PFSK-1 (cell line): ENCODE measurements around the gene ATG7.

Experiments used
- FOXP2 ChIP-seq: optimal IDR thresholded peaks from 2 replicates; pipeline ENCODE3; 2011; ENCODE audit warnings: borderline replicate concordance, control low read depth, inconsistent platforms; ENCODE audit not compliant: insufficient read depth; ENCODE audit errors: extremely low read length, extremely low read depth
- POLR2AphosphoS5 ChIP-seq: IDR thresholded peaks from 2 replicates; pipeline ENCODE4 v1.6.1; 2012; ENCODE audit warnings: low read depth, mild to moderate bottlenecking, control low read depth, low read length, moderate library complexity
- SIN3A ChIP-seq: IDR thresholded peaks from 2 replicates; pipeline ENCODE4 v1.6.1; 2012; ENCODE audit warnings: mild to moderate bottlenecking, low read length, moderate library complexity, borderline replicate concordance; ENCODE audit not compliant: insufficient read depth
- TAF1 ChIP-seq: IDR thresholded peaks from 2 replicates; pipeline ENCODE4 v1.6.1; 2012; ENCODE audit warnings: low read length, control low read depth, borderline replicate concordance; ENCODE audit not compliant: insufficient read depth
- TF ChIP-seq, protein P1 (sequence below), 2 experiments: IDR thresholded peaks; 2 replicates each; pipeline versions ENCODE4 v1.6.1 to v1.8.0; 2011 to 2012; ENCODE audit warnings: low read depth in 2 of 2, low read length in 2 of 2, control low read depth in 1 of 2, inconsistent platforms in 1 of 2, mild to moderate bottlenecking in 1 of 2, moderate library complexity in 1 of 2; ENCODE audit not compliant: insufficient read depth in 1 of 2

The ATG7 gene

DNA sequence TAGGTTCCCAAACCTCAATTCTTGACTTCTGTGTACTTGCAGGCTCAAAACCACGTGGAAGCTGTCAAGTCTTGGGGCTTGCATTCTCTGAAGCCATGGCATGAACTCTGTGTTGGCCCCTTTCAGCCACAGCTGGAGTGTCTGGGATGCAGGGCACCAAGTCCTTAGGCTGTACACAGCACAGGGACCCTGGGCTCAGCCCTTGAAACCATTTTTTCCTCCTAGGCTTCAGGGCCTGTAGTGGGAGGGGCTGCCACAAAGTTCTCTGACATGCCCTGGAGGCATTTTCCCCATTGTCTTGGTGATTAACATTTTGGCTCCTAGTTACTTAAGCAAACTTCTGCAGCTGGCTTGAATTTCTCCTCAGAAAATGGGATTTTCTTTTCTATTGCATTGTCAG, 135.4 kb downstream of the ATG7 start:
- TF ChIP-seq POLR2AphosphoS5 (no peak), TAF1 (no peak), FOXP2 (no peak), SIN3A (no peak)
- TF ChIP-seq, protein P1, sequence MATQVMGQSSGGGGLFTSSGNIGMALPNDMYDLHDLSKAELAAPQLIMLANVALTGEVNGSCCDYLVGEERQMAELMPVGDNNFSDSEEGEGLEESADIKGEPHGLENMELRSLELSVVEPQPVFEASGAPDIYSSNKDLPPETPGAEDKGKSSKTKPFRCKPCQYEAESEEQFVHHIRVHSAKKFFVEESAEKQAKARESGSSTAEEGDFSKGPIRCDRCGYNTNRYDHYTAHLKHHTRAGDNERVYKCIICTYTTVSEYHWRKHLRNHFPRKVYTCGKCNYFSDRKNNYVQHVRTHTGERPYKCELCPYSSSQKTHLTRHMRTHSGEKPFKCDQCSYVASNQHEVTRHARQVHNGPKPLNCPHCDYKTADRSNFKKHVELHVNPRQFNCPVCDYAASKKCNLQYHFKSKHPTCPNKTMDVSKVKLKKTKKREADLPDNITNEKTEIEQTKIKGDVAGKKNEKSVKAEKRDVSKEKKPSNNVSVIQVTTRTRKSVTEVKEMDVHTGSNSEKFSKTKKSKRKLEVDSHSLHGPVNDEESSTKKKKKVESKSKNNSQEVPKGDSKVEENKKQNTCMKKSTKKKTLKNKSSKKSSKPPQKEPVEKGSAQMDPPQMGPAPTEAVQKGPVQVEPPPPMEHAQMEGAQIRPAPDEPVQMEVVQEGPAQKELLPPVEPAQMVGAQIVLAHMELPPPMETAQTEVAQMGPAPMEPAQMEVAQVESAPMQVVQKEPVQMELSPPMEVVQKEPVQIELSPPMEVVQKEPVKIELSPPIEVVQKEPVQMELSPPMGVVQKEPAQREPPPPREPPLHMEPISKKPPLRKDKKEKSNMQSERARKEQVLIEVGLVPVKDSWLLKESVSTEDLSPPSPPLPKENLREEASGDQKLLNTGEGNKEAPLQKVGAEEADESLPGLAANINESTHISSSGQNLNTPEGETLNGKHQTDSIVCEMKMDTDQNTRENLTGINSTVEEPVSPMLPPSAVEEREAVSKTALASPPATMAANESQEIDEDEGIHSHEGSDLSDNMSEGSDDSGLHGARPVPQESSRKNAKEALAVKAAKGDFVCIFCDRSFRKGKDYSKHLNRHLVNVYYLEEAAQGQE (IDR thresholded peaks at IDR 0.05; ENCODE audit: insufficient read depth in 1 of 2, low read depth in 2 of 2, low read length in 2 of 2) = no peak

DNA sequence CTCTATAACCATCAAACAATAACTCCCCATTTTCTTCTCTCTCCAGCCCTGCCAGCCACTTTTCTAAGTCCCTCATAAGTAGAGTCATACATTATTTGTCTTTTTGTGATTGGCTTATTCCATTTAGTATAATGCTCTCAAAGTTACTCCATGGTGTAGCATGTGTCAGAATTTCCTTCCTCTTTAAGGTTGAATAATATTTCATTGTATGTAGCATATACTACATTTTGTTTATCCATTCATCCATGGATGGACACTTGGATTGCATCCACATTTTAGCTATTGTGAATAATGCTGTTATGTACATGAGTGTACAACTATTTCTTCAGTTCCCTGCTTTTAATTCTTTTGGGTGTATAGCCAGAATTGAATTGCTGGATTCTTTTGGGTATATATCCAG, 138.4 kb downstream of the ATG7 start:
- TF ChIP-seq POLR2AphosphoS5 = no peak

DNA sequence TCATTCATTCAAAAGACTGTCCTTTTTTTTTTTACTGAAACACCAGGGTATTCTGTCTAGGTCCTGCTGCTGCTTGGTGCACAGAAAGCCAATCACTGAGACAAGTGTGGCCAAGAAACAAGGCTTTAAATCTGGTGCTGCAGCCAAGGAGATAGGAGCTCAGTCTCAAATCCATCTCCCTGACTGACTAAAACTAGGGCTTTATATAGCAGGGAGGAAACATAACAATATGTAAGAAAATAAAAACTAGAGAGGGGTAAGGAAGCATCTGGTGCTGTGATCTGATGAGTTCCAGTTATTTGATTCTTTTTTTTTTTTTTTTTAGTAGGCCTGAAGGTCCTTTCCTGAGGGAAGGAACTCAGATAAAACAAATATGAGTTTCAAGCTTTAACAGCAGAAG, 139.8 kb downstream of the ATG7 start:
- TF ChIP-seq, protein P1 (IDR thresholded peaks at IDR 0.05; ENCODE audit: insufficient read depth in 1 of 2, low read depth in 2 of 2, low read length in 2 of 2) = no peak
- no peak for TF ChIP-seq TAF1
- no peak for TF ChIP-seq FOXP2
- no peak for TF ChIP-seq SIN3A
- no peak for TF ChIP-seq POLR2AphosphoS5

DNA sequence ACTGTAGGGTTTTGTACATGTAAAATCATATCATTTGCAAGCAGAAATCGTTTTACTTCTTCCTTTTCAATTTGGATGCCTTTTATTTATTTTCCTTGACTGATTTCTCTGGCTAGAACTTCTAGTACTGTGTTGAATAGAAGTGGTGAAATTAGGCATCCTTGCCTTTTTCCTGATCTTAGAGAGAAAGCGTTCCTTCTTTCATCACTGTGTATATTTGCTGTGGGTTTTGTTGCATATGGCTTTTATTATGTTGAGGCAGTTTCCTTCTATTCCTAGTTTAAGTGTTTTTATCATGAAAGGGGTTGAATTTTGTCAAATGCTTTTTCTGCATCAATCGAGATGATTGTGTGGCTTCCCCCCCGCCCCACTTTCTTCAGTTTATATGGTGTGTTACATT, 140.9 kb downstream of the ATG7 start:
- no peak for TF ChIP-seq FOXP2
- no peak for TF ChIP-seq SIN3A
- TF ChIP-seq, protein P1 (IDR thresholded peaks at IDR 0.05; ENCODE audit: insufficient read depth in 1 of 2, low read depth in 2 of 2, low read length in 2 of 2) = no peak
- TF ChIP-seq POLR2AphosphoS5 = no peak
- TF ChIP-seq TAF1 = no peak

DNA sequence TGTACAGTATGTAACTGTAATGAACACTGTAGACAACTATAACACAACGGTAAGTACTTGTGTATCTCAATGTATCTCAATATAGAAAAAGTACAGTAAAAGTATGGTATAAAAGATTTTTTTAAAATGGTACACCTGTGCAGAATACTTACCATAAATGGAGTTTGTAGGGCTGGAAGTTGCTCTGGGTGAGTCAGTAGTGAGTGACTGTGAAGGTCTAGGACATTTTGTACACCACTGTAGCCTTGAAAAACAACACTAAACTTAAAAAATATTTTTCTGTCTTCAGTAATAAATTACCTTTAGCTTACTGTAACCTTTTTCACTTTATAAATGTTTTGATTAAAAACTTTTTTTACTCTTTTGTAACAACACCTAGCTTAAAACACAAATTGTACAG, 142.9 kb downstream of the ATG7 start:
- TF ChIP-seq, protein P1 (IDR thresholded peaks at IDR 0.05; ENCODE audit: insufficient read depth in 1 of 2, low read depth in 2 of 2, low read length in 2 of 2) = no peak
- no peak for TF ChIP-seq FOXP2
- no peak for TF ChIP-seq POLR2AphosphoS5

DNA sequence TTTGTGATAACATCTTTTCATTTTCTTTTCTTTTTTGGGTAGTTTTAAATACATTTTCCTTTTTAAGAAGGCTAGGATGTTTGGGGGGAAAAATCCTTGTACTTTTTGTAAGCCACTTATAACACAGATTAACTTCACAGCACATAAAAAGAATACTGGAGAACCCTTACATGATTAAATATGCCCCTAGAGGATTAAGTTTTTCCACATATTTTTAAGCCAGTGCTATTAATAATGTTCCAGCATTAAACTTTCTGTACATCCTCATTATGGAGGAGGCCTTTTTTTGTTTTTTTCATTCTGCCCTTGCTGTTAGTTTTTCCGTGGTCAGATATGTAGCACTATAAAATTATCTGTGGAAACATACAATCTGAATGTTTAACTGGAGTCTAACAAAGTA, 147.9 kb downstream of the ATG7 start:
- TF ChIP-seq, protein P1 (IDR thresholded peaks at IDR 0.05; ENCODE audit: insufficient read depth in 1 of 2, low read depth in 2 of 2, low read length in 2 of 2) = no peak
- TF ChIP-seq SIN3A (no peak), FOXP2 (no peak)
